ENCODE data around the gene GLRA2.

Gene GLRA2

GRCh38 chrX:14718403-14718802, 189.1 kb downstream of the GLRA2 start:
- FAIRE-seq (no peak), DNase-seq (ENCODE audit: insufficient read length) (no peak)
- no peak for TF ChIP-seq POLR2A (IDR thresholded peaks at IDR 0.05; ENCODE audit: low read depth, low read length)
- no peak for TF ChIP-seq POLR2AphosphoS5 (IDR thresholded peaks at IDR 0.05; ENCODE audit: low read depth, low read length)
- TF ChIP-seq TAF1 (IDR thresholded peaks at IDR 0.05; ENCODE audit: borderline replicate concordance, low read depth, low read length): no peak

GRCh38 chrX:14729058-14729457, 199.7 kb downstream of the GLRA2 start:
- TF ChIP-seq POLR2A (IDR thresholded peaks at IDR 0.05; ENCODE audit: low read depth, low read length) (no peak), TAF1 (IDR thresholded peaks at IDR 0.05; ENCODE audit: borderline replicate concordance, low read depth, low read length) (no peak), POLR2AphosphoS5 (IDR thresholded peaks at IDR 0.05; ENCODE audit: low read depth, low read length) (no peak)
- no peak for FAIRE-seq
- no peak for DNase-seq (ENCODE audit: insufficient read length)

- DNase-seq (ENCODE audit: insufficient read length) (no peak), FAIRE-seq (no peak)
- TF ChIP-seq TAF1 (IDR thresholded peaks at IDR 0.05; ENCODE audit: borderline replicate concordance, low read depth, low read length) (no peak), POLR2A (IDR thresholded peaks at IDR 0.05; ENCODE audit: low read depth, low read length) (no peak), POLR2AphosphoS5 (IDR thresholded peaks at IDR 0.05; ENCODE audit: low read depth, low read length) (no peak)
Measured at GRCh38 chrX:14738643-14739042, 209.3 kb downstream of the GLRA2 start.

GRCh38 chrX:14753441-14753840, 224.1 kb downstream of the GLRA2 start:
- FAIRE-seq (no peak), DNase-seq (ENCODE audit: insufficient read length) (no peak)
- no peak for TF ChIP-seq TAF1 (IDR thresholded peaks at IDR 0.05; ENCODE audit: borderline replicate concordance, low read depth, low read length)
- TF ChIP-seq POLR2AphosphoS5 (IDR thresholded peaks at IDR 0.05; ENCODE audit: low read depth, low read length): no peak
- TF ChIP-seq POLR2A (IDR thresholded peaks at IDR 0.05; ENCODE audit: low read depth, low read length): no peak

- FAIRE-seq: no peak
- DNase-seq (ENCODE audit: insufficient read length): no peak
- no peak for TF ChIP-seq POLR2AphosphoS5 (IDR thresholded peaks at IDR 0.05; ENCODE audit: low read depth, low read length)
- TF ChIP-seq TAF1 (IDR thresholded peaks at IDR 0.05; ENCODE audit: borderline replicate concordance, low read depth, low read length): no peak
- no peak for TF ChIP-seq POLR2A (IDR thresholded peaks at IDR 0.05; ENCODE audit: low read depth, low read length)
Measured at GRCh38 chrX:14758029-14758491, 228.7 kb downstream of the GLRA2 start.

GRCh38 chrX:14775416-14775815, 246.1 kb downstream of the GLRA2 start:
- no peak for DNase-seq (ENCODE audit: insufficient read length)
- TF ChIP-seq POLR2AphosphoS5 (IDR thresholded peaks at IDR 0.05; ENCODE audit: low read depth, low read length): no peak
- no peak for TF ChIP-seq POLR2A (IDR thresholded peaks at IDR 0.05; ENCODE audit: low read depth, low read length)
- TF ChIP-seq TAF1 (IDR thresholded peaks at IDR 0.05; ENCODE audit: borderline replicate concordance, low read depth, low read length): no peak
- no peak for FAIRE-seq

GRCh38 chrX:14776901-14777300, 247.6 kb downstream of the GLRA2 start:
- DNase-seq (ENCODE audit: insufficient read length): no peak
- FAIRE-seq: no peak

GRCh38 chrX:14777525-14777924, 248.2 kb downstream of the GLRA2 start:
- TF ChIP-seq POLR2A (IDR thresholded peaks at IDR 0.05; ENCODE audit: low read depth, low read length) (no peak), POLR2AphosphoS5 (IDR thresholded peaks at IDR 0.05; ENCODE audit: low read depth, low read length) (no peak)
- FAIRE-seq (no peak), DNase-seq (ENCODE audit: insufficient read length) (no peak)

More at GRCh38 chrX:14776901-14777300, 247.6 kb downstream of the GLRA2 start:
- TF ChIP-seq POLR2A (IDR thresholded peaks at IDR 0.05; ENCODE audit: low read depth, low read length) (no peak), TAF1 (IDR thresholded peaks at IDR 0.05; ENCODE audit: borderline replicate concordance, low read depth, low read length) (no peak), POLR2AphosphoS5 (IDR thresholded peaks at IDR 0.05; ENCODE audit: low read depth, low read length) (no peak)

GRCh38 chrX:14779580-14779979, 250.2 kb downstream of the GLRA2 start:
- DNase-seq (ENCODE audit: insufficient read length) (no peak), FAIRE-seq (no peak)
- TF ChIP-seq POLR2AphosphoS5 (IDR thresholded peaks at IDR 0.05; ENCODE audit: low read depth, low read length): no peak
